GM12892 (cell line): ENCODE data around the gene POLR2I.

Experiments used
- POLR2A ChIP-seq: IDR thresholded peaks from 2 replicates; pipeline ENCODE4 v1.6.1; 2011; ENCODE audit warnings: low read depth, low read length, control low read depth
- POLR2AphosphoS5 ChIP-seq: IDR thresholded peaks from 2 replicates; pipeline ENCODE4 v1.6.1; 2011; ENCODE audit warnings: low read depth, low read length, control low read depth
- TAF1 ChIP-seq: IDR thresholded peaks from 2 replicates; pipeline ENCODE4 v1.6.1; 2011; ENCODE audit warnings: low read depth, mild to moderate bottlenecking, control low read depth, low read length, borderline replicate concordance

DNA sequence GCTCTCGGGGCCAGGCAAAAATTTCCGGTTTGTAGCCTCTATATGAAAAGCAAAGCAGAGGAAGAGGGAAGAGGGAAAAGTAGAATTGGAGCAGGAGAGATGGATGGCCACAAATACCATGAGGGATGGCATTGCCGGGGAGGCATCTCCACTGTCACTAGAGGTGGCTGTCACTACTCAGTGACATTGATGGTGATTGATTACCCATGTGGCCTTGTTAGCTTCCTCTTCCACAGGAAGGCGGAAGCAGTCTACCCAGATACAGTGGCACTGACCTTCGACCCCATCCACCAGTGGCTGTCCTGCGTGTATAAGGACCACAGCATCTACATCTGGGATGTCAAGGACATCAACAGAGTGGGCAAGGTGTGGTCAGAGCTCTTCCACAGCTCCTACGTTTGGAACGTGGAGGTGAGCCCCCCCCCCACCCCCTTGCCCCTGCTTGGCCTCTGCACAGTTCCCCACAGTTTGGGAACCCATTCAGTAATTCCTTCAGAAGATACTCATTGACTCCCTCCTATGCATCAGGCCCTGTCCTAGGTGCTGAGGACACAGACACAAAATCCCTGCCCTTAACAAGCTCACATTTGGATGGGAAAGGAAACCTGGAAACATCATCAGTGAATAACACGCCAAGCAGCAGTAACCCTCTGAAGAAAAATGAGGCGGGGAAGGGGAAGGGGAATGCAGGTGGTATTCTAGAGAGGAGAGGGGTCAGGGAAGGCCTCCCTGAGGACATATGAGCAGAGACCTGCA, 41.4 kb downstream of the POLR2I start:
- TF ChIP-seq POLR2A: no peak
- TF ChIP-seq POLR2AphosphoS5: no peak
- TF ChIP-seq TAF1: no peak
